Gastrocnemius medialis (tissue), 4 donors: ENCODE data around the gene TRIM46.
"Not testable (repeated sequence)": the region's sequence is repeated elsewhere in the genome, so short reads cannot be mapped to it uniquely, and the experiment has no call there.

Source experiments
- POLR2A ChIP-seq, 2 donors: fragments of 450-650 bp; IDR thresholded peaks; one replicate each; pipeline ENCODE4 v1.6.1; 2017; ENCODE audit warnings: antibody characterized with exemption in 2 of 2, mild to moderate bottlenecking in 2 of 2, moderate library complexity in 2 of 2
- TF ChIP-seq, protein P1 (sequence below), 5 experiments: fragments of 450-650 bp in 3 of 5; fragments of 200-600 bp in 2 of 5; sonication (generic) in 2 of 5; IDR thresholded peaks in 4 of 5; conservative IDR thresholded peaks in 1 of 5; 1 replicate in 4 of 5; 2 replicates in 1 of 5; pipeline ENCODE4 v1.5.1; 2016 to 2019; ENCODE audit warnings: antibody characterized with exemption in 5 of 5, mild to moderate bottlenecking in 3 of 5, moderate library complexity in 3 of 5

DNA sequence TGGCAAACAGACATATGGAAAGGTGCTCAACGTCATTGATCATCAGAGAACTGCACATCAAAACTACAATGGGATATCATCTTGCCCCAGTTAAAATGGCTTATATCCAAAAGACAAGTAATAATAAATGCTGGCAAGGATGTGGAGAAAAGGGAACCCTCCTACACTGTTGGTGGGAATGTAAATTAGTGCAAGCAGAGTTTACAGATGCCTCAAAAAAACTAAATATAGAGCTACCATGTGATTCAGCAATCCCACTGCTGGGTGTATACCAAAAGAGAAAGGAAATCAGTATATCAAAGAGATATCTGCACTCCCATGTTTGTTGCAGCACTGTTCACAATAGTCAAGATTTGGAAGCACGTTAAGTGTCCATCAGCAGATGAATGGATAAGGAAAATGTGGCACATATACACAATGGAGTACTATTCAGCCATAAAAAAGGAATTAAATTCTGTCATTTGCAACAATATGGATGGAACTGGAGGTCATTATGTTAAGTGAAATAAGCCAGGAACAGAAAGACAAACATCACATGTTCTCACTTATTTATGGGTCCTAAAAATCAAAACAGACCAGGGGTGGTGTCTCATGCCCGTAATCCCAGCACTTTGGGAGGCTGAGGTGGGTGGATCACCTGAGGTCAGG, 17.5 kb upstream of the TRIM46 start:
- TF ChIP-seq, protein P1, sequence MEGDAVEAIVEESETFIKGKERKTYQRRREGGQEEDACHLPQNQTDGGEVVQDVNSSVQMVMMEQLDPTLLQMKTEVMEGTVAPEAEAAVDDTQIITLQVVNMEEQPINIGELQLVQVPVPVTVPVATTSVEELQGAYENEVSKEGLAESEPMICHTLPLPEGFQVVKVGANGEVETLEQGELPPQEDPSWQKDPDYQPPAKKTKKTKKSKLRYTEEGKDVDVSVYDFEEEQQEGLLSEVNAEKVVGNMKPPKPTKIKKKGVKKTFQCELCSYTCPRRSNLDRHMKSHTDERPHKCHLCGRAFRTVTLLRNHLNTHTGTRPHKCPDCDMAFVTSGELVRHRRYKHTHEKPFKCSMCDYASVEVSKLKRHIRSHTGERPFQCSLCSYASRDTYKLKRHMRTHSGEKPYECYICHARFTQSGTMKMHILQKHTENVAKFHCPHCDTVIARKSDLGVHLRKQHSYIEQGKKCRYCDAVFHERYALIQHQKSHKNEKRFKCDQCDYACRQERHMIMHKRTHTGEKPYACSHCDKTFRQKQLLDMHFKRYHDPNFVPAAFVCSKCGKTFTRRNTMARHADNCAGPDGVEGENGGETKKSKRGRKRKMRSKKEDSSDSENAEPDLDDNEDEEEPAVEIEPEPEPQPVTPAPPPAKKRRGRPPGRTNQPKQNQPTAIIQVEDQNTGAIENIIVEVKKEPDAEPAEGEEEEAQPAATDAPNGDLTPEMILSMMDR (IDR thresholded peaks at IDR 0.05 in 4 of 5, conservative IDR thresholded peaks at IDR 0.05 in 1 of 5) = not testable (repeated sequence)
- not testable (repeated sequence) for TF ChIP-seq POLR2A (IDR thresholded peaks at IDR 0.05)
